NCI-H1694 treated with DMSO at 0.1 percent for 48 hours (cell line): Measurements from ENCODE around the gene SRD5A1.
"Not testable (repeated sequence)": the region's sequence is repeated elsewhere in the genome, so short reads cannot be mapped to it uniquely, and the experiment has no call there.

Experiments
- DNase-seq: peaks from one replicate; lab custom pipeline; 2025; lab: John Stamatoyannopoulos, UW

SRD5A1 gene

DNA sequence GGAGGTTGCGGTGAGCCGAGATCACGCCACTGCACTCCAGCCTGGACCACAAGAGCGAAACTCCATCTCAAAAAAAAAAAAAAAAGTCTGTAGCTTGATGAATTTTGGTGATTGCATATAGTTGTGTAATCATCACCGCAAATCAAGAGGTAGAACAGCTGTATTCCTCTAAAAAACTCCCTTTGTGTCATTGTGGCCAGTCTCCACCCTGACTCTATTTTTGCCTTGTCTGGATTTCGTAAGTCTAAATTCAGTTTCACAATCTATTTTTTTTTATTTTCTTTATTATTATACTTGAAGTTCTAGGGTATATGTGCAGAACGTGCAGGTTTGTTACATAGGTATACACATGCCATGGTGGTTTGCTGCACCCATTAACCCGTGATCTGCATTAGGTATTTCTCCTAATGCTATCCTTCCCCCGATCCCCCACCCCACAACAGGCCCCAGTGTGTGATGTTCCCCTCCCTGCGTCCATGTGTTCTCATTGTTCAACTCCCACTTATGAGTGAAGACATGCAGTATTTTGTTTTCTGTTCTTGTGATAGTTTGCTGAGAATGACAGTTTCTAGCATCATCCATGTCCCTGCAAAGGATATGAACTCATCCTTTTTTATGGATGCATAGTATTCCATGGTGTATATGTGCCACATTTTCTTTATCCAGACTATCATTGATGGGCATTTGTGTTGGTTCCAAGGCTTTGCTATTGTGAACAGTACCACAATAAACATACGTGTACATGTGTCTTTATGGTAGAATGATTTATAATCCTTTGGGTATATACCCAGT, 12.5 kb downstream of the SRD5A1 start:
- not testable (repeated sequence) for DNase-seq

DNA sequence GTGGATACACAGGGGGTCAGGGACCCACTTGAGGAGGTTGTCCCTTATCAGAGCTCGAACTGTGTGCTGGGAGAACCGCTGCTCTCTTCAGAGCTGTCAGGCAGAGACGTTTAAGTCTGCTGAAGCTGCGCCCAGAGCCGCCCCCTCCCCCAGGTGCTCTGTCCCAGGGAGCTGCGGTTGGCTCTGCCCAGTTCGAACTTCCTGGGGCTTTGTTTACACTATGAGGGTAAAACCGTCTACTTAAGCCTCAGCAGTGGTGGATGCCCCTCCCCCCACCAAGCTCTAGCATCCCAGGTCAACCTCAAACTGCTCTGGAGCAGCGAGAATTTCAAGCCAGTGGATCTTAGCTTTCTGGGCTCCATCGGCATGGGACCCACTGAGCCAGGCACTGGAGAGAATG, 15.9 kb downstream of the SRD5A1 start:
- DNase-seq: no peak

DNA sequence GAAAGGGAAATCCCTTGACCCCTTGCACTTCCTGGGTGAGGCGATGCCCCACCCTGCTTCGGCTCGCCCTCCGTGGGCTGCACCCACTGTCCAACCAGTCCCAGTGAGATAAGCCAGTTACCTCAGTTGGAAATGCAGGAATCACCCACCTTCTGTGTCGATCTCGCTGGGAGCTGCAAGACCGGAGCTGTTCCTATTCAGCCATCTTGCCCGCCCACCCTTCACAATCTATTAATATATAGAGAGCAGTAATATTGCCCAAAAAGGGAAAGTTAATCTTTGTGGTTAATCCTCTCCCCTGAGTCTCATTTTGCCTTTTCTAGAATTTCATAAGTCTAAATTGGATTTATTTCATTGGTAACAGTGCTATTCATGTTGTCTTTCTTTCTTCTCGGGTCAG, 16.4 kb downstream of the SRD5A1 start:
- DNase-seq: no peak

DNA sequence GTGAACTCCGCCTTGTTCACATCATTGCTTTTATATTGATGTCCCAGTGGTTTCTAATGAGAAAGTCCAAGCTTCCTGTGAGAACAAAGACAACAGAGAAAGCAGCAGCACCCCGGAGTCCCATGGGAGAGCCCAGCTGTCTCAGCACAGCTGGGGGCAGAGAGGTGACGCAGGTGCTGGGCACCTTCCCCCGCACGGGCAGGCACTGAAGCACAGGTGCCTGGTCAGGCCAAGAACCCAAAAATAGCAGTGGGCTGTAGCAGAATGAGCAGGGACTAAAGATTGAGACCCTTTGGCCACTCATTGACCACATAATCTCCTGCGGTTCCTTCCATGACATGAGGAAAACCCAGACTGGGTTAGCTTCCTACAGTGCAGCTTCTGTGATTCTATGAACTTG, 18.8 kb downstream of the SRD5A1 start:
- no peak for DNase-seq

DNA sequence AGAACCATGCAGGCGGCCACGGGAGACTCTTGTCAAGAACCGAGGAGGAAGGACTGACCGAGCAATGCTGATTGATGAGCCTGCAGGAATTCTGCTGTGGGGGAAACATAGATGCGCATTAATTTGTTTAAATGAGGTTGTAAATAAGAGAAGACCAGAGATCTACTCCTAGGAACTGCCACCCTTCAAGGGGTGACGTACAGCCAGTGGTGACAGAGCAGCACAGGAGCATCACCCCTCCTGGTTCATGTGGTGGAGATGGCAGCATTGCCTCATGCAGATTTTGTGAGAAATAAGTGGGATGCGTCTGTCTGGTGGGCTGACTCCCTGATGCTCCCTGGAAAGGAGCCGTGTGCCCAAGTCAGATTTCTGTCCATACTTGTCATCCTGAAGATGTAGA, 22.2 kb downstream of the SRD5A1 start:
- no peak for DNase-seq

DNA sequence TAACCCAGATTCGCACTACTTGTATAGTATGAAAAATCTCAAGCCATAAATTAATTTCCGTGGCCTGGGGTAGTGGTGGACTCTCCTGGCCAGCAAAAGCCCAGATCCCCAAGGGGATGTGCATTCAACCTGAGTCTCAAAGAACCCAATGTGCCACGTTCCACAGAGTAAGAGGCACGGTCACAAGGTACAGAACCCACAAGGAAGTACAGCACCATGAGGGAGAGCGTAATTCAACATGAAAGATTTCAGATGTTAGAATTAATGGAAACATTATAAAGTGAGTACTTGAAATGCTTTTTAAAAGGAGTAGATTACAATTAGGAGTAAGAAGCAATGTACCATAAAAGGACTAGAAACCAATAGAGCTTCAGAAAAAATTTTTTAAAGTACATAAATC, 23.4 kb downstream of the SRD5A1 start:
- DNase-seq: no peak

DNA sequence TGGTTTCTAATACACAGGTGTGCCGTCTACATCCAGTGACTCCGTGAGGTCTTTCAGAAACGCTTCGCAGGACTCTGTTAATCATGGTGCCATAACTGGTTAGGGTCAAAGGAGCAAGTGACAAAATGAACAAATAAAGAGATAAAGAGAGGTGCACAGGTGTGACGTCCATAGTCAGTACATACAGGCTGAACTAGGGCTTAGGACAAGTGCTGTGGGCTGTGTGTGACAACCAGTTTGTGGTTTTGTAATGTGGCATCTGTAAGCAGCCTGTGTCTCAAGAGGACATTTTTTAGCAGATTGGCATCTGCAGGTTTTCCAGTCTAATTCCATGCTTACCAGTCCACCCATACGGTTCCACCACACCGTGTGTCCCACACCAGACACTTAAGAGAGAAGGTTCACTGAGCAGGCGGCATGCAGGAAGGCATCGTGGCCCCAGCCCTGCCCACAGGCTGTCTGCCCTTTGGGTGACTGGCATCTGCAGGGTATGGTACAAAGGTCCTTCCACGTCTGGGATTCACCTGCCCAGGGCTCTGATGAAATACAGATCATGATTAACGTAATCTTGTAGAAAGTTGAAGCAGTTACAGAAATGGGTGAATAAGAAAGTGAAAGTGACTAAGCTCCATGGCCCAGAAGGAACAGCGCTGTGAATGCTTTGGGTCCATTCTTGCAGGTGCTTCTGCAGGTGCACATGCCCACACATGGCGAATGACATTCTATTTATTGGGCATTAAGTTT, 26.9 kb downstream of the SRD5A1 start:
- no peak for DNase-seq

DNA sequence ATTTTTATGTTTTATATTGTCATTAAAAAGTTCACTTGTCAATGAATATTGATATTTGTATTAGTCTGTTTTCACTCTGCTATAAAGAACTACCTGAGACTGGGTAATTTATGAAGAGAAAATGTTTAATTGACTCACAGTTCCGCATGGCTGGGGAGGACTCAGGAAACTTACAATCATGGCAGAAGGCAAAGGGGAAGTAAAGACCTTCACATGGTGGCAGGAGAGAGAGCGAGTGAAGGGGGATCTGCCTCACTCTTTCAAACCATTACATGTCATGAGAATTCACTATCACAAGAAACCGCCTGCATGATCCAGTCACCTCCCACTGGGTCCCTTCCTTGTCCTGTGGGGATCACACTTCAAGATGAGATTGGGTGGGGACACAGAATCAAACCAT, 27.4 kb downstream of the SRD5A1 start:
- no peak for DNase-seq

DNA sequence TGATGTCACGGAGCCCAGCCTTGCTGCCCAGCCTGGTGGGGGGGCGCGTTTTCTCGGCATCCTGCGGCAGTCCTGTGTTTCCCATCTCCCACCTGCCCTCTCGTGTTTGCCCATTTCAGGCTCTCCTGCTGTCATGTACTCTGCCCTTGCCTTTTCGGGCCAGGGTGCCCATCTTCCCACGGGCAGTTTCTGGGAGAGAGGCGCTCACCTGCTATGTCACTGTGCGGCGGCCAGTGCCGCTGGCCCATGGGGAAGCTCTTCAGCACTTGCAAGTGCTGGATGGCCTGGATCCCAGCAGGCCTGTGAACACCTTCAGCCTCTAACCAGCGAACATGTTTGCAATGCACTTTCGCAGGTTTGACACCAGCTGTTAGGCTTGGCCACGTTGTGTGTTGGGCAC, 33.5 kb downstream of the SRD5A1 start:
- no peak for DNase-seq

DNA sequence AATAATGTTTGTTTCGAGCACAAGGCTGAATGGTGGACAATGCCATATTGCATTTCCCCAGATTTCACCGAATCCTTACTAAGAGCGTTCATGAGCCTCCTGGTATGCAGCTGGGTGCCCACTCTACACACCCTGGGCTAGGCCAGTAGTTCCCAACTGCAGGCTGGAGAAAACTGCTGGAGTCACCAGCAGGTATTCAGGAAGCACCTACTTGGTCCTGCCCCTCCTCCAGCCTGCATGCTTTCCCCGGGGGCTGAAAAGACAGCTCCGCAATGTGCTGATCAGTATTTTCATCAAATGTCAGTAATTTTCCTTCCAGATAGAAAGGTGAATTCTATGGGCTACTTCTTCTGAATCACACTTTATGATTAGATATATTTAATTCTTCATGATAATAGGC, 34.4 kb downstream of the SRD5A1 start:
- no peak for DNase-seq

DNA sequence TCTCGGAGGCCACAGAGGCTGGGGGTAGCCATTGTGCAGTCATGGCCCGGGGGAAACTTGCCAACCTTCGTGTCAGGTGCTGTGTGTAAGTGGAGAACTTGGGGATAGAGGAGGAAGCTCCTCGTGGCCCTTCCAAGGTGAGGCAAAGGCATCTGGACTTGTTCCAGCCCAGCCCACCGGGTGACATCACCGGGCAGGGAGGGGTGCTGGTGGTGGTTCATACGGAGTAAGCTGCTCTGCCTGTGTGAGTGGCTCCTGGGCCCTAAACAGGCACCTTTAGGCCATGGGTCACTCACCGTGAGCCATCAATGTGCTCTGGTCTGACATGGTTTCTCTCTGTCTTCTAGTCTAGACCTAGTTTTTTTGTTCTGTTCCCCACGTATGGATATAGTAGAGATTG, 35.5 kb downstream of the SRD5A1 start:
- DNase-seq: not testable (repeated sequence)

DNA sequence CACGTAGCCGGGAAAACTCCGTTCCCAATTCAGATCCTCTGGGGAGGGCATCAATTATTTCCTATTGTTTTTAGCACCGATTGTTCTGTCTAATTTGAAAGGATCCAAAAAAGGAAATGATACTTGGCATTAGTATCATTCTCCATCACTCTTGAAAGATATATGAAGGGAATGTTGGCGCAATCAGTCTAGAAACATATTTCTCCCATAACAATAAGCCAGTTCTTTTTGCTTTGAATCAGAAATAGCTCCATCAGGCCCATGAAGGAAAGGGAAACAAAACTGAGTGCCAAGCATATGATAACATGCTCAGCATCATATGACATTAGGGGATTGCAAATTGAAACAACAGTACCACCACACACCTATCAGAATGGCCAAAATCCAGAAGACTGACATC, 39.8 kb downstream of the SRD5A1 start:
- no peak for DNase-seq

DNA sequence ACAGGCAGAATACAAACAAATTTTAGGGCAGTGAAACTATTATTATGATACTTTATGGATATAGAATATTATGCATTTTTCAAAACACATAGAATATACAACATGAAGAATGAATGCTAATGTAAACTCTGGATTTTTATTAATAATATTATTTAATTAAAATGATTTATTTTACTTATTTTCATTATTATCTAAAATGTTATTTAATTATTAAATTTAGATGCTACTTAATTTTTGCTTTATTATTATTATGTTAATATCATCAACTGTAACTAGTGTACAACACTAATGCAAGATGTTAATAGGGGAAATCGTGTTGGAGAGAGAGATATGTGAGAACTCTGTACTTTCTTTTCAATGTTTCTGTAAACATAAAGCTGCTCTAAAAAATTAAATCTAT, 40.7 kb downstream of the SRD5A1 start:
- no peak for DNase-seq

DNA sequence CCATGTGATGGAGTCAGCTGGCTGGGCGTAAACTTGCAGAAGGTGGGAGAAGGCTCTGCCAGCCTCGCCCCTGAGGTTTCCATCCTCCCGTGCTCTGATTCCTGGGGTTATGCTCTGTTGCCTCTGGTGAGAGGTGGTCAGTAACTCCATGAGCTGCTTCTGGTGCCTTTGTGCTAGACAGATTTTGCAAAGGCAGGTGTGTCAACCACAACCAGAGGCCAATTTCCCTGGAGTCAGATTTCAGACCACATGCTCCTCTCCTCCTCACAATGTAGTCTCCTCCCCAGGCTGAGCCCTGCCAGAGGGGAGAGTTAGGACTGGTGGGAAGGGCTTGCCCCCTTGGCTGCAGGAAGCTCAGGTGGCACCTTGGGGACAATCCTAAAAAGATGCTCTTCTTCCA, 41.2 kb downstream of the SRD5A1 start:
- DNase-seq: no peak

DNA sequence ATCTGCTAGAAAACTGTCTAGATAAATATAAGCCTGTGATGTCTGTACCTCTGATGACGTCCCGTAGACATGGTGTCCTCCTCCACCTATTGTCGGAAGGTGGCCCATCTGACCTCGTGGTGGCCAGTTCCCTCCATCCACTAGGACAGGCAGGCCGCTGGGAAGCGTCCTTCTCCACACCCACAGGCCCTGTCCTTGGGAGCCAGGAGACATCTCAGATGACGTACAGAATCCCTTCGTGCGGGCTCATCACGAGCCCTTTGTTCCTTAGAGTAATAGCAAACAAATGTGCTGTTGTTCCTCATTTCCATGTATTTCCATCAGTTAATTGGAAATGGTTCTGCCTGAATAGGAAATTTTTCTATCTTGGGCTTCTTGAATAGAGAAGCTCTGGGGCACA, 41.6 kb downstream of the SRD5A1 start:
- no peak for DNase-seq

DNA sequence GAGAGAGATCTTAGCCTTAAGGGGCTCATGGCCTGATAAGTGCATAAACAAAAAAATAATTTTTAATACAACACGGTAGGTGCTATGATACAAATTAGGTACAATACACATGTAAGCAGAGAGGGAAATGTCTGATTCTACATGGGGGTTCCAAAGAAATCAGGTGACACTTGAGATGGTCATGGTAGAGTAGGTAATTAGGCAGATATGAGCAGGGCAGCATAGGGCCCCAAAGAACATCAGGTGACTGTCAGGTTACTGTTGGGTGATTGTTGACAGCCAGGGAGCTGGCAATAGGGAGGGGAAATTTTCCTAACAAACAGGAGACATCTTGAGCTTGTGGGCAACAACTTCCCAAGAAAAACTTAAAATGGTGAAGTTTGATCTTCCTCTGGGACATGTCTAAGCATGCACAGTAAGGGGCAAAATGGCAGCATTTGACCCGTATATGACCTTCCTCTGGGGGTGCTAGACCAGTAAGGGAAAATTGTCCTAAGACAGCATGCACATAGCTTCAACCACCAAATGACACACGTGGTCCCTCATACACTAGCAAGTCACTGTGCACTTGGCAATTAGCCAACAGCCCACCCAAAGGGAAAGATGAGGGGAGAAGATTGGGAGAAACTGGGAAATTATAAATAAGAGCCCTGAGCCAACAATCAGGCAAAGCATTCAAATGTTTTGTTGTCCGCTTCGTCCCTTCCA, 42.7 kb downstream of the SRD5A1 start:
- no peak for DNase-seq

DNA sequence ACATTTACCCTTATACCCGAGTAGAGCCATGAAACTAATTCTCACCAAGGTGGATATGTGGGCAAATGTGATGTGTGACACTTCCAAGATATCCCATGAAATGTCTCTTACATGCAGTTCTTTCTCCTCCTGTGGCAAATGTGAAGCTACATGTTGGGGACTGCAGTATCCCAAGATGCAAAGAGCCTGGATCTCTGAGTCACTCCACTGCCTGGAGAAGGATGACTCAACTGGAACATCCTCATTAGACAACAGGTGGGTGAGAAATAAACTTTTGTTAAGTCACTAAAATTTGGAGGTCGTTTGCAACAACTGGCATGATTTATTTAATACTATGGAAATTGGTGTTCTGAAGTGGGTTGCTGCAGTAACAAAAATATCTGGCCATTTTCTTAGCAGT, 43.5 kb downstream of the SRD5A1 start:
- no peak for DNase-seq

DNA sequence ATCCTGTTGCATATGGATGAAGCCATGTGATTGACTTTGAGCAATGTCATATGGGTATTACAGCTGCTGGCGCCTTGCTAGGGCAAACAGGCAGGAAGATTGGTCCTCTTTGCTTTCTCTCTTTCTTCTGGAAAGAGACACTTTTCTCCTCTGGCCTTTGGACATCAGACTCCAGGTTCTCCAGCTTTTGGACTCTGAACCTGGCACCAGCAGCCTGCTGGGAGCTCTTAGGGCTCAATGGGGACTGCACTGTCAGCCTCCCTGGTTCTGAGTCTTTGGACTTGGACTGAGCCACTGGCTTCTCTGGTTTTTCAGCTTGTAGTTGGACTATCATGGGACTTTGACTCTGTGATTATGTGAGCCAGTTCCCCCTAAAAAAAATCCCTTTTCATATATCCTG, 45.1 kb downstream of the SRD5A1 start:
- no peak for DNase-seq

DNA sequence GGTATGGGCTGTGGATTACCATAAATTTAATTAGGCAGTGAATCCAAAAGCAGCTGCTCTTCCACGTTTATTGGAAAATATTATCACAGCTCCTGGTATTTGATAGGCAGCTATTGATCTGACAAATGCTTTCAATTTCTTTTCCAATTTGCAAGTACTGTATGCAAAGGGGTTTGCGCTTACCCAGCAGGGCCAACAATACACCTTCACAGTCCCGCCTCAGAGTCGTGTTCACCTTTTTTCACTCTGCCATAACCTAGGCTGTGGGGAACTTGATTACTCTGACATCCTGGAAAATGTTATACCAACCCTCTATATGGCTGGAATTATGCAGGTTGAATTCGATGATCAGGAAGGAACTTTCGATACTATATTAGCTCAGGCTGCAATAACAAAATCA, 47.7 kb downstream of the SRD5A1 start:
- DNase-seq: no peak

DNA sequence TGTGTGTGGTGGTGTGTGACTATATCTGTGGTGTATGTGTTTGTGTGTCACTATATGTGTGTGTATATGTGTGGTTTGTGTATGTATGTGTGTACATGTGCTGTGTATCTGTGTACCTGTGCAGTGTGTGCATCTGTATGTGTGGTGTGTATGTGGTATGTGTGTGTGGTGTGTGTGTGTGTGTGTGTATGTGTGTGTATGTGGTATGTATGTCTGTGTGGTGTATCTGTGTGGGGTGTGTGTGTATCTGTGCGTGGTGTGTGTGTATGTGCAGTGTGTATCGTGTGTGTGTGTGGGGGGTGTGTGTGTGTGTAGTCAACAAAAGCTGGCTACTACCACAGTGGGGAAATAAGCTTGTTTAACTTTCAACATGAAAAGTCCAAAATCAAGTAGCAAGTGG, 48.4 kb downstream of the SRD5A1 start:
- DNase-seq: no peak

DNA sequence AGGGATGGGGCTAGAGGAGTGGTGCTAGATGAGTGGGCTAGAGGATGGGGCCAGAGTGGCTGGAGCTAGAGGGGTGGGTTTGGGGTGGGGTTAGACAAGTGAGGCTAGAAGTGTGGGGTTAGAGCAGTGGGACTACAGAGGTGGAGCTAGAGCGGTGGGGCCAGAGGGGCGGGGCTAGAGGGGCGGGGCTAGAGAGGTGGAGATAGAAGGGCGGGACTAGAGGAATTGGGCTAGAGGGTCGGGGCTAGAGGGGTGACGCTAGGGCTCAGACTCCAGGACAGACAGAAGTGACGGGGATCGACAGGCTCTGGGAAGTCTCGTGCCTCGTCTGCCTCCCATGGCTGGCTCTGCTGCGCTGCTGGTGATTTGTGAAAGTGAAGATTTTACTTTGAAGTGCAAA, 49.0 kb downstream of the SRD5A1 start:
- DNase-seq: no peak

DNA sequence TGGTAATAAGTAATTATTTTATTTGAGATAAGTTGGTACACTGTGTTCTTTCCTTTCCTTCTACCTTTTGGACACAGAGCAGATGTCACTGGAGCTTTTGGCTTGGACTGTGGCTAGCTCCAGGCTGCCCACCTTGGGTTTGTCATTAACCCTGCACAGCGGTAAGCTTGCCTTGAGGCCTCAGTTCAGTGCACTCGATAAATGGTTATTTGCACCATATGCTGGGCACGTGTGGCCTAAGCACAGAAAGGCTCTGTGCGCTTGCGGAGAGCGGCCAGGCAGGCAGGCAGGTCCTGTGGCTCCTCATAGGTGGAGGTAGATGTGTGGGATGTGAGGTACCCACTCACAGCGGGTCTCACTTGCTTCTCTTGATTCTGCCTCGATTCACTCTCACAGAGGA, 50.0 kb downstream of the SRD5A1 start:
- no peak for DNase-seq

DNA sequence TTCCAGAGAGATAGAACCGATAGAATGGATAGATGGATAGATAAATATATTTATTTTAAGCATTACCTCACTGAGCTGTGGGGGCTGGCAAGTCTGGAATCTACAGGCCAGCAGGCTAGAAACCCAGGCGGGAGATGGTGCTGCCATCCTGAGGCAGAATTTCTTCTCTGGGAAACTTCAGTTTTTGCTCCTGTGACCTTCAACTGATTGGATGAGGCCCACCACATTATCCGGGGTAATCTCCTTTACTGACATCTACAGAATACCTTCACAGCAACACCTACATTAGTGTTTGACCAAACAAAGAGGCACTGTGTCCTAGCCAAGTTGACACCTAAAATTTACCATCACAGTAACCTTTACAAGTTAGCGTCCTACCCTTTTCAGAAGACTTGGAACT, 50.8 kb downstream of the SRD5A1 start:
- no peak for DNase-seq
